HCT116 (cell line): ENCODE data around the gene GALNT18. TPM values are rescaled to one million over a fixed set of nuclear protein-coding genes. Genes with fewer than 3 reads are reported as not detected.

Experiments
- ATAC-seq: fragments of 200-7000 bp; cut with Tn5 transposase; 2 replicates; pipeline ENCODE4 v1.9.1; 2020; ENCODE audit warnings: mild to moderate bottlenecking, moderate library complexity
- BruUV-seq: library from RNA; stranded (reverse); fragments of 400-500 nt; replicated peaks from 2 replicates; lab custom pipeline; 2021; lab: Mats Ljungman, UMichigan
- CTCF ChIA-PET: fragments of 300-600 bp; sonication (Branson Sonifier 250); formaldehyde crosslinking; loops from one replicate; lab custom pipeline; 2021; ENCODE audit warnings: antibody characterized with exemption; lab: Charles Lee
- POLR2A ChIA-PET: fragments of 300-600, 350-600 bp; sonication (Branson Sonifier 250); formaldehyde crosslinking; loops from one replicate; lab custom pipeline; 2021; ENCODE audit warnings: antibody characterized with exemption; lab: Charles Lee
- RAD21 ChIA-PET, 2 experiments: fragments of 300-600 bp; sonication (Branson Sonifier 250); formaldehyde crosslinking; loops; one replicate each; lab custom pipeline; 2023; ENCODE audit warnings: low total read pairs in 2 of 2; ENCODE audit not compliant: uncharacterized antibody in 2 of 2, unreplicated experiment in 2 of 2, low non-redundant PET in 1 of 2; lab: Charles Lee
- DNase-seq: peaks from one replicate; pipeline ENCODE4 v3.0.0-alpha.2; 2010; ENCODE audit warnings: low read depth, low spot score
- H2AFZ ChIP-seq: fragments of 200-600 bp; shearing (Covaris generic), sonication (generic); 2 replicates; pipeline ENCODE4 v1.6.1; 2017; ENCODE audit warnings: low read depth, mixed run types, mixed read lengths, antibody characterized with exemption, low read length; ENCODE audit not compliant: poor library complexity, severe bottlenecking
- H3K27ac ChIP-seq: 2 replicates; pipeline ENCODE4 v1.5.1; 2012; ENCODE audit warnings: low read depth, low read length
- H3K27me3 ChIP-seq: fragments of 200-600 bp; sonication (generic); 2 replicates; pipeline ENCODE4 v1.6.1; 2016; ENCODE audit warnings: mixed run types, low read length, mixed read lengths; ENCODE audit not compliant: insufficient read depth
- H3K36me3 ChIP-seq, 2 experiments: fragments of 200-500 bp in 1 of 2; fragments of 200-600 bp in 1 of 2; sonication (Bioruptor generic) in 1 of 2; sonication (generic) in 1 of 2; 2 replicates each; pipeline versions ENCODE4 v1.5.1 to v1.6.1; 2014 to 2016; ENCODE audit warnings: low read length in 2 of 2, inconsistent platforms in 1 of 2, mixed read lengths in 1 of 2, mixed run types in 1 of 2; ENCODE audit not compliant: insufficient read depth in 2 of 2, control insufficient read depth in 1 of 2
- H3K4me1 ChIP-seq, 2 experiments: fragments of 200-600 bp in 1 of 2; sonication (generic) in 1 of 2; 2 replicates each; pipeline versions ENCODE4 v1.5.1 to v1.6.1; 2012 to 2017; ENCODE audit warnings: low read length in 2 of 2, inconsistent platforms in 1 of 2, mild to moderate bottlenecking in 1 of 2, mixed read lengths in 1 of 2, mixed run types in 1 of 2, moderate library complexity in 1 of 2; ENCODE audit not compliant: insufficient read depth in 2 of 2, control insufficient read depth in 1 of 2
- H3K4me2 ChIP-seq: fragments of 200-600 bp; sonication (generic); 2 replicates; pipeline ENCODE4 v1.6.1; 2017; ENCODE audit warnings: mixed run types, low read length, mixed read lengths
- H3K4me3 ChIP-seq, 2 experiments: fragments of 200-600 bp in 1 of 2; sonication (generic) in 1 of 2; replicated peaks in 1 of 2; 2 replicates each; pipeline ENCODE4 v1.5.1; 2011 to 2016; ENCODE audit warnings: low read length in 2 of 2, control low read depth in 1 of 2, low read depth in 1 of 2, mild to moderate bottlenecking in 1 of 2, mixed read lengths in 1 of 2, mixed run types in 1 of 2
- H3K79me2 ChIP-seq: fragments of 200-600 bp; sonication (generic); 2 replicates; pipeline ENCODE4 v1.6.1; 2017; ENCODE audit warnings: mild to moderate bottlenecking, mixed run types, low read length, moderate library complexity, mixed read lengths; ENCODE audit not compliant: insufficient read depth
- H3K9ac ChIP-seq: fragments of 200-600 bp; sonication (generic); 2 replicates; pipeline ENCODE4 v1.6.1; 2016; ENCODE audit warnings: low read length, mixed read lengths
- H3K9me2 ChIP-seq: fragments of 200-600 bp; sonication (generic), shearing (Covaris generic); 2 replicates; pipeline ENCODE4 v1.6.1; 2017; ENCODE audit warnings: mixed run types, mild to moderate bottlenecking, moderate library complexity; ENCODE audit not compliant: insufficient read depth
- H3K9me3 ChIP-seq, 2 experiments: fragments of 200-500 bp in 1 of 2; fragments of 200-600 bp in 1 of 2; sonication (Bioruptor generic) in 1 of 2; sonication (generic) in 1 of 2; 2 replicates each; pipeline ENCODE4 v1.6.1; 2014 to 2017; ENCODE audit warnings: low read length in 2 of 2, mixed read lengths in 2 of 2, inconsistent platforms in 1 of 2, low read depth in 1 of 2, mild to moderate bottlenecking in 1 of 2, mixed run types in 1 of 2, moderate library complexity in 1 of 2; ENCODE audit not compliant: control insufficient read depth in 1 of 2, insufficient read depth in 1 of 2
- H4K20me1 ChIP-seq: fragments of 200-600 bp; sonication (generic), shearing (Covaris generic); 2 replicates; pipeline ENCODE4 v1.6.1; 2017; ENCODE audit warnings: mixed run types, mild to moderate bottlenecking, moderate library complexity; ENCODE audit not compliant: insufficient read depth
- CEBPB ChIP-seq: IDR thresholded peaks from 2 replicates; pipeline ENCODE4 v1.6.1; 2012; ENCODE audit warnings: low read depth
- ELF1 ChIP-seq: IDR thresholded peaks from 2 replicates; pipeline ENCODE4 v1.6.1; 2012; ENCODE audit warnings: low read depth, borderline replicate concordance
- TCF7L2 ChIP-seq: IDR thresholded peaks from 2 replicates; pipeline ENCODE4 v1.7.0; 2011; ENCODE audit warnings: borderline replicate concordance, inconsistent platforms; ENCODE audit not compliant: insufficient read depth, insufficient read length; ENCODE audit errors: extremely low read depth
- YY1 ChIP-seq: IDR thresholded peaks from 2 replicates; pipeline ENCODE4 v1.6.1; 2011; ENCODE audit warnings: low read length, low read depth, moderate library complexity, mild to moderate bottlenecking; ENCODE audit not compliant: insufficient replicate concordance; ENCODE audit errors: extremely low read depth
- intact Hi-C: fragments of 100-400 bp; cut with micrococcal nuclease; formaldehyde crosslinking; loops from 2 replicates; pipeline ENCODE4 v1.10.0; 2022
- total RNA-seq: library from RNA; stranded (reverse); gene quantifications from one replicate; pipeline ENCODE4 v1.2.1, GENCODE V29; 2021; ENCODE audit not compliant: unreplicated experiment

GALNT18 gene
- total RNA-seq, 1 experiment from 2014 or later: 19.9 TPM

GRCh38 chr11:11424688-11425087 is 197.1 kb downstream of the GALNT18 start:
- H3K9me3 ChIP-seq: no peaks in the 10 kb centered on the region
- DNase-seq (no peak), ATAC-seq (no peak)
- CTCF ChIA-PET: no interaction called here
- H2AFZ ChIP-seq: no peak overlapping the region
- RAD21 ChIA-PET: no interaction called here
- intact Hi-C loops: no loop called here
- POLR2A ChIA-PET: no interaction called here
- no TSS peak for BruUV-seq
- H3K9me2 ChIP-seq: no peaks in the 10 kb centered on the region
- peaks cover 0 to 8% of the 10 kb centered on the region in 2 experiments; a peak in 1 of 4 replicates for H3K4me1 ChIP-seq
- H3K4me3 ChIP-seq: no peak overlapping the region
- H3K9ac ChIP-seq: no peak overlapping the region
- H3K79me2 ChIP-seq: no peaks in the 10 kb centered on the region
- no peaks in the 10 kb centered on the region for H3K36me3 ChIP-seq
- no peaks in the 10 kb centered on the region for H3K27me3 ChIP-seq
- H3K4me2 ChIP-seq: no peak overlapping the region
- H3K27ac ChIP-seq: no peak overlapping the region
- H4K20me1 ChIP-seq: no peaks in the 10 kb centered on the region
- TF ChIP-seq YY1 (no peak), ELF1 (no peak)

- Histone ChIP-seq H3K9me2 (no peaks in the 10 kb centered on the region), H3K4me2 (no peak overlapping the region), H3K9ac (no peak overlapping the region), H3K79me2 (no peaks in the 10 kb centered on the region), H3K27ac (no peak overlapping the region), H3K9me3 (no peaks in the 10 kb centered on the region), H3K4me3 (no peak overlapping the region), H4K20me1 (no peaks in the 10 kb centered on the region), H3K36me3 (no peaks in the 10 kb centered on the region), H3K4me1 (peaks cover 0 to 10% of the 10 kb centered on the region in 2 experiments; a peak in 1 of 4 replicates), H2AFZ (no peak overlapping the region), H3K27me3 (no peaks in the 10 kb centered on the region)
- TF ChIP-seq CEBPB (0 out of 2 replicates have a peak, but pooled peaks have one; percentile 18), TCF7L2 (no peak)
- RAD21 ChIA-PET: no interaction called here
- no peak for ATAC-seq
- CTCF ChIA-PET: no interaction called here
- no TSS peak for BruUV-seq
- POLR2A ChIA-PET: no interaction called here
- intact Hi-C loops: no loop called here
- no peak for DNase-seq
Measured at GRCh38 chr11:11422411-11423128, 199.2 kb downstream of the GALNT18 start.
